ENCODE results near the gene PCSK1N.

DNA sequence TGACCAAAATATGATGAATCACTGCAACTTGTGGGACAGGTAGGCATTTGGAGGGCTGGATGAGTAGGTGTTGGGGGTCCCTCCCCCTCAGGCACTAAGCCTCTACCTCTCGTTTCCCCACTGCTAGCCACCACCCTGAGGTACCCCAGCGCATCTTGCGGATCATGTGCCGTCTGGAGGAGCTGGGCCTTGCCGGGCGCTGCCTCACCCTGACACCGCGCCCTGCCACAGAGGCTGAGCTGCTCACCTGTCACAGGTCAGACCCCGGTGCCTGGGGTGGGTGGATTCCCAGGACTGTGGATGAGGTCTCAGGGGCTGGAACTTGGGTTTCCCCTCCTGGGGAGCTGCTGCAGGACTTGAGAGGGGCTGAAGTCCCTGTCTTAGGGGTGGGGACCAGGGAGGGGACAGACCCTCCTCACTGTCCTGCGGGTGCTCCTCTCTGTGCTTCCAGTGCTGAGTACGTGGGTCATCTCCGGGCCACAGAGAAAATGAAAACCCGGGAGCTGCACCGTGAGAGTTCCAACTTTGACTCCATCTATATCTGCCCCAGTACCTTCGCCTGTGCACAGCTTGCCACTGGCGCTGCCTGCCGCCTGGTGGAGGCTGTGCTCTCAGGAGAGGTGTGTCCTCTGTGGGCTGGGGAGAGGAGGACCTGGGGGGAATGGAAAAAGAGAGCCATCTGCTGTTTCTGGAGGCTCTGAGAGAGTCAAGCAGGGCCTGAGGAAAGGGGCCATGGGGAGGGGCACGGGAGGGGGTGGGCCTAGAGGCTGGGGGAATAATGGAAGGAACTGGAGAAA lies 19.2 kb downstream of the PCSK1N start:
- TF ChIP-seq, protein P1, sequence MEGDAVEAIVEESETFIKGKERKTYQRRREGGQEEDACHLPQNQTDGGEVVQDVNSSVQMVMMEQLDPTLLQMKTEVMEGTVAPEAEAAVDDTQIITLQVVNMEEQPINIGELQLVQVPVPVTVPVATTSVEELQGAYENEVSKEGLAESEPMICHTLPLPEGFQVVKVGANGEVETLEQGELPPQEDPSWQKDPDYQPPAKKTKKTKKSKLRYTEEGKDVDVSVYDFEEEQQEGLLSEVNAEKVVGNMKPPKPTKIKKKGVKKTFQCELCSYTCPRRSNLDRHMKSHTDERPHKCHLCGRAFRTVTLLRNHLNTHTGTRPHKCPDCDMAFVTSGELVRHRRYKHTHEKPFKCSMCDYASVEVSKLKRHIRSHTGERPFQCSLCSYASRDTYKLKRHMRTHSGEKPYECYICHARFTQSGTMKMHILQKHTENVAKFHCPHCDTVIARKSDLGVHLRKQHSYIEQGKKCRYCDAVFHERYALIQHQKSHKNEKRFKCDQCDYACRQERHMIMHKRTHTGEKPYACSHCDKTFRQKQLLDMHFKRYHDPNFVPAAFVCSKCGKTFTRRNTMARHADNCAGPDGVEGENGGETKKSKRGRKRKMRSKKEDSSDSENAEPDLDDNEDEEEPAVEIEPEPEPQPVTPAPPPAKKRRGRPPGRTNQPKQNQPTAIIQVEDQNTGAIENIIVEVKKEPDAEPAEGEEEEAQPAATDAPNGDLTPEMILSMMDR (IDR thresholded peaks at IDR 0.05) = no peak
- no peak for TF ChIP-seq POLR2A (IDR thresholded peaks at IDR 0.05)

Measured in uterus (tissue), 2 donors.